Uterus (tissue), 4 donors: ENCODE results near the gene TRA2A. TPM values are rescaled to one million over a fixed set of nuclear protein-coding genes. Genes with fewer than 3 reads are reported as not detected.
"Not testable (repeated sequence)": the region's sequence is repeated elsewhere in the genome, so short reads cannot be mapped to it uniquely, and the experiment has no call there.

Experiments
- DNase-seq, 2 donors: peaks; one replicate each; pipeline ENCODE4 v3.0.0-alpha.2; 2019 to 2020
- H3K27ac ChIP-seq, 2 donors: fragments of 200-600 bp; sonication (generic); 1 replicate in 1 of 2; 2 replicates in 1 of 2; pipeline ENCODE4 v1.5.1; 2016 to 2018
- H3K27me3 ChIP-seq, 2 donors: fragments of 200-600 bp; sonication (generic); one replicate each; pipeline ENCODE4 v1.5.1; 2018 to 2019; ENCODE audit warnings: control low read depth in 1 of 2
- H3K36me3 ChIP-seq, 2 donors: fragments of 200-600 bp; sonication (generic); one replicate each; pipeline ENCODE4 v1.5.1; 2019; ENCODE audit warnings: control low read depth in 1 of 2
- H3K4me1 ChIP-seq, 2 donors: fragments of 200-600 bp; sonication (generic); one replicate each; pipeline ENCODE4 v1.5.1; 2018 to 2019; ENCODE audit warnings: control low read depth in 1 of 2
- H3K4me3 ChIP-seq, 2 donors: fragments of 200-600 bp; sonication (generic); 1 replicate in 1 of 2; 2 replicates in 1 of 2; pipeline ENCODE4 v1.5.1; 2018 to 2019; ENCODE audit warnings: mild to moderate bottlenecking in 1 of 2
- H3K9me3 ChIP-seq, 2 donors: fragments of 200-600 bp; sonication (generic); one replicate each; pipeline ENCODE4 v1.5.1; 2019; ENCODE audit warnings: control low read depth in 1 of 2
- POLR2A ChIP-seq, 2 donors: fragments of 450-650 bp; IDR thresholded peaks; one replicate each; pipeline ENCODE4 v1.6.1; 2016; ENCODE audit warnings: antibody characterized with exemption in 2 of 2, mild to moderate bottlenecking in 1 of 2, moderate library complexity in 1 of 2
- intact Hi-C: fragments of 100-400 bp; cut with DNase I; formaldehyde crosslinking; loops from one replicate; pipeline ENCODE4 v1.15.1; 2023; ENCODE audit warnings: low total_unique reads
- total RNA-seq, 4 donors: library from RNA; depleted of rRNA in 3 of 4; stranded (reverse); fragments of >200 nt in 3 of 4; gene quantifications; one replicate each; pipeline versions ENCODE4 v1.1.0 to v1.2.4, GENCODE V29; 2014 to 2023
- TF ChIP-seq, protein P1 (sequence below), 4 experiments: fragments of 200-600 bp in 2 of 4; fragments of 450-650 bp in 2 of 4; sonication (generic) in 2 of 4; IDR thresholded peaks; one replicate each; pipeline ENCODE4 v1.5.1; 2016 to 2019; ENCODE audit warnings: antibody characterized with exemption in 4 of 4, mild to moderate bottlenecking in 2 of 4, moderate library complexity in 1 of 4
- donor health status: DM: yes; HTN: yes; CAD: no.

Gene TRA2A
- total RNA-seq, 4 donors from 2014 or later, result 12.6 to 144 (median 80.6) TPM

DNA sequence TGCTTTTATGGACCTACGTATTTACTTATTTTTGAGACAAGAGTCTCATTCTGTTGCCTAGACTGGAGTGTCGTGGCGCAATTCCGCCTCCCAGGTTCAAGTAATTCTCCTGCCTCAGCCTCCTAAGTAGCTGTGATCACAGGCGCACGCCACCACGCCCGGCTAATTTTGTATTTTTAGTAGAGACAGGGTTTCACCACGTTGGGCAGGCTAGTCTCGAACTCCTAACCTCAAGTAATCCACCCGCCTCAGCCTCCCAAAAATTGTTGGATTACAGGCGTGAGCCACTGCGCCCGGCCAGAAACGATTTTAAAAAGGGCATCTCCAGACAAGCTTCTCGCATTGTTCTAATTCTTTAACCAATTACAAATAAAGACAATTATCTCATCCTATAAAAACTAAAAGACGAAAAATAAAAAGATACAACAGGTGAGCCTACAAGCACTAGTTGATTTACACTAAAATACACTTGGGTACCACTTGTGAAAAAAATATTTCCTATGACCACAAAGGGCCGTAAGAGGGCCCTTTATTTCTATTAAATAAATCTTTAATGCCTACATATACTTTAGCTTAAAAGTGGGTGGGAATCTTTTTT, 2.4 kb downstream of the TRA2A start:
- H3K4me1 ChIP-seq, result peaks cover 0 to 8% of the 10 kb centered on the region in 2 donors
- no peaks in the 10 kb centered on the region for H3K9me3 ChIP-seq
- no peak overlapping the region for H3K4me3 ChIP-seq
- H3K27ac ChIP-seq, result no peak overlapping the region
- no peak for DNase-seq
- H3K27me3 ChIP-seq, result no peaks in the 10 kb centered on the region
- intact Hi-C loops, result no loop called here
- TF ChIP-seq POLR2A (IDR thresholded peaks at IDR 0.05), result no peak
- TF ChIP-seq, protein P1, sequence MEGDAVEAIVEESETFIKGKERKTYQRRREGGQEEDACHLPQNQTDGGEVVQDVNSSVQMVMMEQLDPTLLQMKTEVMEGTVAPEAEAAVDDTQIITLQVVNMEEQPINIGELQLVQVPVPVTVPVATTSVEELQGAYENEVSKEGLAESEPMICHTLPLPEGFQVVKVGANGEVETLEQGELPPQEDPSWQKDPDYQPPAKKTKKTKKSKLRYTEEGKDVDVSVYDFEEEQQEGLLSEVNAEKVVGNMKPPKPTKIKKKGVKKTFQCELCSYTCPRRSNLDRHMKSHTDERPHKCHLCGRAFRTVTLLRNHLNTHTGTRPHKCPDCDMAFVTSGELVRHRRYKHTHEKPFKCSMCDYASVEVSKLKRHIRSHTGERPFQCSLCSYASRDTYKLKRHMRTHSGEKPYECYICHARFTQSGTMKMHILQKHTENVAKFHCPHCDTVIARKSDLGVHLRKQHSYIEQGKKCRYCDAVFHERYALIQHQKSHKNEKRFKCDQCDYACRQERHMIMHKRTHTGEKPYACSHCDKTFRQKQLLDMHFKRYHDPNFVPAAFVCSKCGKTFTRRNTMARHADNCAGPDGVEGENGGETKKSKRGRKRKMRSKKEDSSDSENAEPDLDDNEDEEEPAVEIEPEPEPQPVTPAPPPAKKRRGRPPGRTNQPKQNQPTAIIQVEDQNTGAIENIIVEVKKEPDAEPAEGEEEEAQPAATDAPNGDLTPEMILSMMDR (IDR thresholded peaks at IDR 0.05), result no peak
- no peaks in the 10 kb centered on the region for H3K36me3 ChIP-seq

DNA sequence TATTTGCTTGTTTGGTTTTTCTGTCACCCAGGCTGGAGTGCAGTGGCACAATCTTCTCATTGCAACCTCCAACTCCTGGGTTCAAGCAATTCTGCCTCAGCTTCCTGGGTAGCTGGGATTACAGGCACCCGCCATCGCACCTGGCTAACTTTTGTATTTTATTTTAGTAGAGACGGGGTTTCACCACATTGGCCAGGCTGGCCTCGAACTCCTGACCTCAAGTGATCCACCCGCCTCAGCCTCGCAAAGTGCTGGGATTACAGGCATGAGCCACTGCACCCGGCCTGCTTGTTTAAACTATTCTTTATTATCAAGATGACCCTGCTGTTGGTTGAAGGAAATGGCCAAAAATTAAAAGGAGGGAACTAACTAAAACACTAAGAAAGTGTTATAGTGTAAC, 6.2 kb downstream of the TRA2A start:
- H3K4me1 ChIP-seq, intact Hi-C loops, H3K36me3 ChIP-seq, H3K4me3 ChIP-seq, H3K27ac ChIP-seq, H3K9me3 ChIP-seq, H3K27me3 ChIP-seq, DNase-seq: not testable (repeated sequence)

DNA sequence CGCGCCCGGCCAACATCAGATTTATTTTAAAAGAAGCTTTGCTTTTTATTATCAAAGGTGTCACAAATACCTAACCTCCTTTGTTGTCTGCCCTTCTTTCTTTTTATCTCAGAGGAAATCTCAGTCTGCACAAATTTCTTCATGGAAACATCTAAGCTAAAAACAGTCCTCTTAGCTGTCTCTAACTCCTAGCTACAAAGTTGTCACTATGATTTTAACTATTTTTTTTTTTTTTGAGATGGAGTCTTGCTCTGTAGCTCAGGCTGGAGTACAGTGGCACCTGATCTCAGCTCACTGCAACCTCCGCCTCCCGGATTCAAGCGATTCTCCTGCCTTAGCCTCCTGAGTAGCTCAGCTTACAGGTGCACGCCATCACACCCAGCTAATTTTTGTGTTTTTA, 7.3 kb downstream of the TRA2A start:
- peaks cover 0 to 6% of the 10 kb centered on the region in 2 donors for H3K4me1 ChIP-seq
- no peak for DNase-seq
- H3K9me3 ChIP-seq, result no peaks in the 10 kb centered on the region
- no peak for TF ChIP-seq POLR2A (IDR thresholded peaks at IDR 0.05)
- TF ChIP-seq, protein P1 (IDR thresholded peaks at IDR 0.05), result no peak
- no peaks in the 10 kb centered on the region for H3K27me3 ChIP-seq
- H3K4me3 ChIP-seq, result no peak overlapping the region
- H3K27ac ChIP-seq, result no peak overlapping the region
- H3K36me3 ChIP-seq, result no peaks in the 10 kb centered on the region
- intact Hi-C loops, result no loop called here

DNA sequence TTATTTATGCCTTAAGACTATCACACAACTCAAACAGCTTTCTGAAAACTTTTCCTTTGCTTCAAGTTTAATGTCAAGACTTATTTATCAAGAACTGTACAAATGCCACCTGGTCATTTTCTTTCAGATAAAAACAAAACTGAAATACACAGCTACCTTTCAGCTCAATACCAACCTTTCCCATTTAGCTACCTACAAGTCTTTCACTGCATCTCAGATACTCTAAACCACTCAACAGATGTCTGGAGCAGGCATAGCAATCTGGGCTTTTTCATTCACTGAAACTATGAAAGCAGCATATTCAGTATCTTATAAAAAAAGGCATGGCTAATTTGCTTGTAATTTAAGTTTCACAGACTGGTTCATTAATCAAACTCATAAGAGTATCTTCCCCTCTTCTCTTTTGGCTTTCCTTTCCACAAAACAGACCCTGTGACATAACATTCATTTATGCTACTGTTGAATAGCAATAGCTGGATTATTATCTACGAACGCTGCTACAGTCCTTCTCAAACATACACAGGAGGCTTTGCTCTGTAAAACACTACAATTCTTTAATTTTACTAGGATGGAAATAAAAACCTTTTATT, 8.2 kb downstream of the TRA2A start:
- H3K4me3 ChIP-seq, result no peak overlapping the region
- no peak overlapping the region for H3K27ac ChIP-seq
- no peaks in the 10 kb centered on the region for H3K36me3 ChIP-seq
- no peaks in the 10 kb centered on the region for H3K9me3 ChIP-seq
- no peaks in the 10 kb centered on the region for H3K4me1 ChIP-seq
- no peaks in the 10 kb centered on the region for H3K27me3 ChIP-seq
- intact Hi-C loops, result no loop called here
- DNase-seq, result no peak
- TF ChIP-seq POLR2A (IDR thresholded peaks at IDR 0.05), result no peak
- TF ChIP-seq, protein P1 (IDR thresholded peaks at IDR 0.05), result no peak

DNA sequence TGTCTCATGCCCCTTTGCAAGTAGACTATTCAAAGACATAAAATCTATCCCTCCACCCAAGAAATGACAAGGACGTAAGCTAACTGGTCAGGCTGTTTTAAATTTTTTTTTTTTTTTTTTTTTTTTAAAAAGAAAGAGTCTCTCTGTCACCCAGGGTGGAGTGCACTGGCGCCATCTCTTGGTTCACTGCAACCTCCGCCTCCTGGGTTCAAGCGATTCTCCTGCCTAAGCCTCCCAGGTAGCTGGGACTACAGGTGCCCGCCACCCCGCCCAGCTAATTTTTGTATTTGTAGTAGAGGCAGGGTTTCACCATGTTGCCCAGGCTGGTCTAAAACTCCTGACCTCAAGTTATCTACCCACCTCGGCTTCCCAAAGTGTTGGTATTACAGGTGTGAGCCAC, 11.2 kb downstream of the TRA2A start:
- DNase-seq, result no peak
- Histone ChIP-seq H3K4me3 (no peak overlapping the region), H3K27me3 (no peaks in the 10 kb centered on the region), H3K4me1 (no peaks in the 10 kb centered on the region), H3K36me3 (no peaks in the 10 kb centered on the region), H3K27ac (no peak overlapping the region), H3K9me3 (no peaks in the 10 kb centered on the region)
- intact Hi-C loops, result no loop called here
- no peak for TF ChIP-seq POLR2A (IDR thresholded peaks at IDR 0.05)
- TF ChIP-seq, protein P1 (IDR thresholded peaks at IDR 0.05), result no peak
